Islet of Langerhans (tissue), 1 donor: ENCODE data around the gene INHBB.
A peak's percentile ranks its signal among the peaks of the same experiment; 100 is the strongest.
"Not testable (repeated sequence)": the region's sequence is repeated elsewhere in the genome, so short reads cannot be mapped to it uniquely, and the experiment has no call there.

Experiments
- FAIRE-seq: peaks from one replicate; lab custom pipeline; 2011; peaks lifted over from hg19 to GRCh38; lab: Jason Lieb, UNC

The INHBB gene

DNA sequence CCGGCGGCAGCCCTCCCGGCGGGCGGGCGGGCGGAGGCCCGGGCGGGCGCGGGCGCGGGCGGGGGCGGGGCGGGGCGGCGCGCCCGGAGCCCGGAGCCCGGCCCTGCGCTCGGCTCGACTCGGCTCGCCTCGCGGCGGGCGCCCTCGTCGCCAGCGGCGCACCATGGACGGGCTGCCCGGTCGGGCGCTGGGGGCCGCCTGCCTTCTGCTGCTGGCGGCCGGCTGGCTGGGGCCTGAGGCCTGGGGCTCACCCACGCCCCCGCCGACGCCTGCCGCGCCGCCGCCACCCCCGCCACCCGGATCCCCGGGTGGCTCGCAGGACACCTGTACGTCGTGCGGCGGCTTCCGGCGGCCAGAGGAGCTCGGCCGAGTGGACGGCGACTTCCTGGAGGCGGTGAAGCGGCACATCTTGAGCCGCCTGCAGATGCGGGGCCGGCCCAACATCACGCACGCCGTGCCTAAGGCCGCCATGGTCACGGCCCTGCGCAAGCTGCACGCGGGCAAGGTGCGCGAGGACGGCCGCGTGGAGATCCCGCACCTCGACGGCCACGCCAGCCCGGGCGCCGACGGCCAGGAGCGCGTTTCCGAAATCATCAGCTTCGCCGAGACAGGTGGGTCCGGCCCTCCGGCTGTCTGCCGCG, at the start of gene INHBB:
Gene INHBB, plus strand, starts transcription at position 111 of the 641 bp plus-strand sequence. Its CDS starts 53 bp downstream, at position 164.
- no peak for FAIRE-seq

DNA sequence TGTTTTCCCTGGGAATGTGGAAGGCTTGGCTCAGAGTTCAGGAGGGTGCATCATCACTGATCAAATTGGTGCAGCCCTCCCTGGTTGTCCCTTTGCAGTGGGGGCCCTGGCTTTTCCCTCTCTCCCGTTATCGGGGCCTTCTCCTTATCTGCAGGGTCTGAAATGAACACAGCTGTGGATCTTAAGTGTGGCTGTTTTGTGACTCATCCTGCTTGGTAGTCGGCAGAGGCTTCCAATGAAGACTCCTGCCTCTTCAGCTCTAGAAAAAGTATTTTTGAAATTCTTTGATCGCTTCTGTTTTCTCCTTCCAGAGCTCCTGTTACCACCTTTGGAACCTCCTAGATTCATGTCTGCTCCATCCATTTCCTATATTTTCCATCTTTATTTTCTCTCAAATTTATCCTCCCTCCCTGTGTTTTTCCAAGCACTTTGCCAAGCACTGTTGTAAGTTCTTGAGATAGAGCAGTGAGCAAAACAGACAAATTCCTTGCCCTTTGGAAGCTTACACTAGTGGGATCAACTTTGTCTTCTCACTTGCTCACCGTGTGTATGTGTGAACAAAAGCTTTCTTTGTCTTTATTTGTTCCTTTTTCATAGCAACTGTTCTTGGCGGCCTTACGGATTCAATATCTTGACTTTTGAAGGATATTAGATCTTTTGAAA, 47.6 kb upstream of the INHBB start:
- FAIRE-seq: no peak

DNA sequence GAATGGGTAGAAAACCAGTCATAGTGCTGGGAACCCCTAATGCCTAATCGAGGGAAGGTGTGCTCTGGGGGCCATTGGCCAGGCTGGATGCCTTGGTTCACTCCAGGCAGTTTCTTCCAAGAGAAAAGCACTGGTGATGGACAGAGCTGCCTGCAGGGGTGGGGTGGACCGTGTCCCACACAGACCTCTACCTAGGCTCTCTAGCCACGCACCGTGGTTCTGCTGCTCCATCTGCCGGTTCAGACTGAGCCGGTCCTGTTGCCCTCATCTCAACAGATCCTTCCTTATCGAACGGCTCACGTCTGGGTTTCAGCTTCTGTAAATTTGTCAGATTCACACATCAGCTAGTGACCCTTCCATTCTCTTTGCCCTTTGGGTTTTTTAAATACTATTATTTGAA, 46.9 kb upstream of the INHBB start:
- no peak for FAIRE-seq

DNA sequence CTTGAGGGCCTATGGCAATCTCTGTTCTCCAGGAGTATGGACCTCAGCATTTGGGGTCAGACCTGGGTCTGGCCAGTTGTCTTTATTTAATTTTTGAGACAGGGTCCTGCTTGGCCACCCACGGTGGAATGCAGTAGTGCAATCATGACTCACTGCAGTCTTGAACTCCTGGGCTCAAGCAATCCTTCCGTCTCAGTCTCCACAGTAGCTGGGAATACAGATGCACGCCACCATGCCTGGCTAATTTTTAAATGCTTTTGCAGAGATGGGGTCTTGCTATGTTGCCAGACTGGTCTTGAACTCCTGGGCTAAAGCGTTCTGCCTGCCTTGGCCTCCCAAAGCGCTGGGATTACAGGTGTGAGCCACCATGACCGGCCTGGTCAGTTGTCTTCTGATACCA, 46.4 kb upstream of the INHBB start:
- no peak for FAIRE-seq

DNA sequence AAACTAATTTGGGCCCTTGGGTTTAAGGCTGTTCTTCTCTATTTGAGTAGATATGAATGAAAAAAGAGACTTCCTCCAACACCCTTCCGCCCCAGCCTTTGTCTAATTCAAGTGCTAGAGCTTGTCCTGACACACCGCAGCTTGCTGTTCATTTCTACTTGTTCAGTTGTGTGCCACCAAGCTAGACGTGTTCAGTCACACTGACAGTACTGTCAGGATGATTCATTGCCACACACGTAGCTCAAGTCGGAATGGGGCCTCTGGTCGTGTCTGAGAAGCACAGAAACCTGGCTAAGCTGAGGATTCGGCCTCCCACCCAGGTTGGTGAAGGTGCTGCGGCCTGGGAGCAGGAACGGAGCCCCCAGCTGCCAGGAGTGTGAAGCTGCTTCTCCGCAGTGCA, 45.6 kb upstream of the INHBB start:
- FAIRE-seq: no peak

DNA sequence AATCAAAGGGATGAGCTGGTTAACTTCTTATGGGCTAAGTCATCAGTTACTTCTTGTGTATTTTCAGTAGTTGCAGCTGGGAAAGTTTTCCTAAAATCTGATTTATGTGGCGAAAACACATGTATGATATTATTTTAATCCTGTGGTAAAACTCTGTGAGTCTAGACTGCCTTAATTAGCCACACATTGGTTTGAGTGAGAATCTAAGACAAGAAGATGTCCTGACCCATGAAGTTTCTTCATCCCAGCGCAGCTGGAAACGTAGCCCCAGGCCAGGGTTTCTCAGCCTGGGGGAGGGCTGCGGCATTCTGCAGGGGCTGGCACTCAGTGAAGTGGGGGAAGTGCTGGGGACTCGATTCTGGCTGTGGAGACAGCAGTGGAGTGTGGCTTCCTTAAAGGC, 44.7 kb upstream of the INHBB start:
- no peak for FAIRE-seq

DNA sequence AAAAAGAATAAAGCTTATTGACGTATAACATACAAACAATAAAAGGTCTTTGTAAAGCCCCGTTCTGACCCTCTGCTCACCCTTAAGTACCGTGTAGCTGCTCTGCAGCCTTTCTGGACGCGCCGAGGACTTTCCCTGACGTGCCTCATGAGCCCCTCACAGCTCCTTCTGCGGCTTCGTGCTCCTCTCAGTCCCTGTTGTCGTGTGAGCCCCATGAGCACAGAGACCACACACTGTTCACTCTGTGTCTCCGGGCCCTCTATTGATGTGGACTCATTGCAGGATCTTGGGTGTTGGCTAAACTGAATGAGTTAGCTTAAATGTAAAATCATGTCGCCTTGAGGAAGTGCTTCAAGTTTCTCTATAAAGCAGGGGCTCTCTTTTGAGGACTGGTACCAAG, 43.6 kb upstream of the INHBB start:
- no peak for FAIRE-seq

DNA sequence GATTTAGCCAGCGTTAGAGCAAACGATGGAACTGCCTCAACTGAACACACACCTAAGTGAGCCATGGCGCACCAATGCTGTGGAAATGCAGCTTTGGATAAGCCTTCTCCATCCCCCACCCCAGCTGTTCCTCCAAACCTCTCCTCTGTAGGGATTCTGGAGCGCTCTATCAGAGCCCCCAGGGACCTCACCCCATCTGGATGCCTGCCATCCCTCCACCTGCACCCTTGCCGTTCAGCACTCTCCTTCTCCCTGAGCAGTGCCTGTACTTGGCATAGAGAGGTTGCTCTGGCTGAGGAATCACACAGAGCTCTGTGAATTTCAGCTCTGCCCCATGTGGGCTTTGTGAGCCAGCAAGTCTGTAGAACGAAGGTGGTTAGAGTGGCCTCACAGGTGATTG, 42.8 kb upstream of the INHBB start:
- no peak for FAIRE-seq

DNA sequence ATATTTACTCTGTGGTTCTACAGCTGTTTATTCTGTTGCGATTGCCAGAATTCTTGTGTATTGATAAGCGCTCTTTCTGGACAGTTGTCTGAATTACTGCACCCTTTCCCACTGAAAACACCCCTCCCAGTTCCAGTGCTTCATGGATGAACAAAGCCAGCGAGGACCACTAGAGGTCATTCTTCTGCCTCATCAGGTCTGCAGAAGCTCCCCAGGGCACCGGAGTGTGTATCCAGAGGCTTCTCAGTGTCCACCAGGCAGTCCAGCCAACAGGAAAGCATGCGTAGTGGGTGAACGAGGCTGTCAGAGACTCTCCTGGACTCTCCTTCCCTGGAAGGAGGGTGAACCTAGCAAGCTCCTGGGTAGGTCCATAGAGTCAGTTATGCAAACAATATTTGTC, 40.6 kb upstream of the INHBB start:
- FAIRE-seq: no peak

DNA sequence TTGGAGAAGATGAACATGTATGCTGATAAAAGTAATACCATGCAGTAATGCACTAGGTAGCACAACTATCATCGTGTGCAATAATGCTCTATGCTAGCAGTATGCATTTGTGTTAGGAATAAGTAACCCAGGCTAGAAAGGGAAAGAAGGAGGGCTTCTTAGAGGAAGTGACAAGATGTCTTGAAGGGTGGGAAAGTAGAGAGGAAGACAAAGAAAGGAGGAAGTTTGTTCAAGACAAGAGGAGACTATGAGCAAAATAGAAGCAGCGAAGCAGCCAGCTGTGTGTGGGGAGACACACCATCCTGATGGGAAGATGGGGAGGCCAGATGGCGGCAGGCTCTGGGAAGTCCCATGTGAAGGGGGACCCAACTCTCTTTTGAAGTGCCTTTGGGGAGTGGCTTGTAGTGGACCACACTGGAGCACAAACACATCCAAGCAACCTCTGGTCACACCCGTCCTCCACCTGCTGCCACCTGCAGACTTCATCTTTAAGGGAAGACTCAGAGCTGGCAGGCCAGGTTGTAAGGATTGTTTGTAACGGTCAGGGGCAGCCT, 39.9 kb upstream of the INHBB start:
- FAIRE-seq: no peak

DNA sequence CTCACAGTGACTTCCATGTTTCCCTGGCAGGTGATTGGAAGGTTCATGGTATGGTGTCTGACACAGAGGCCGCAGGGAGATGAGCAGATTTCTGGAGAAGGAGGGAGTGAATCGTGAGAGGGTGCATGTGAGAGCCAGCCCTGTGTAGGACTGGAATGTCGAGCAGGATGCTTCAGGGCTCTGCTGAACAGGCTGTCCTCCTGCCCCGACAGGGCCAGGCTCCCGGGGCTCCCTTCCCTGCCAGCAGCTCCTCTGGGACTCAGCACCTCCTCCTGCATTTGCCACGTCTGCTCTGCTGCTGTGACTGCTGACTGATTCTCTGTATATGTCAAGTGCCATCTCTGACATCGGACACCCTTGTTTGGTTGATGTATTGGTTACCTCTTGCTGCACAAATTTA, 38.5 kb upstream of the INHBB start:
- FAIRE-seq: no peak

DNA sequence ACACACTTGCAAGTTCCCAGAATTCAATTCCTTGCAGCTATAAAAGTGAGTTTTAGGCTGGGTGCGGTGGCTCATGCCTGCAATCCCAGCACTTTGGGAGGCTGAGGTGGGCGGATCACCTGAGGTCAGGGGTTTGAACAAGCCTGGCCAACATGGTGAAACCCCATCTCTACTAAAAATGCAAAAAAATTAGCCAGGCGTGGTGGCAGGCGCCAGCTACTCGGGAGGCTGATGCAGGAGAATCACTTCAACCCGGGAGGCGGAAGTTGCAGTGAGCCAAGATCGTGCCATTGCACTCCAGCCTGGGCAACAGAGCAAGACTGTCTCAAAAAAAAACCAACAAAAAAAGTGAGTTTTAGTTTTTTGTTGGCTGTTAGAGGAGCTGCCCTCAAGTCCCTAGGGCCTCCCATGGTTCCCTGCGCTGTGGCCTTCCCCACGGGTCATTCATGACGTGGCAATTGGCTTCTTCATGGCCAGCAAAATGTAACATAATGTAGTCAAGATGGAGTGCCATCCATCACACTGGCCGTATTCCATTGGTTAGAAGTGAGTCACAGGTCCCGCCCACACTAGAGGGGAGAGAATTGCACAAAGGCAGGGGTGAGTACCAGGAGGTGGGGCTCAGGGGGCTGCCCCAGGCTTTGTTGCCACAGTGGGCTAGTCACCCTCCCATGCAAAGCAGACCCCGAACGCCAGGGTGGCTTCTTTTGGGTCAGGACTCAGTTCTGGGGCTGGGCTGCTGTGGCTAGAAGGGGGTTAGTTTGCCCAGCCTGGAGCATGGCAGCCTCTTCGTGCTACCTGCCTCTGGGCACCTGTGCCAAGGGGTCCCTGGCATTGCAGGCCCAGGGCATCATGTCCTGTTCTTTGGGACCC, 37.7 kb upstream of the INHBB start:
- no peak for FAIRE-seq

DNA sequence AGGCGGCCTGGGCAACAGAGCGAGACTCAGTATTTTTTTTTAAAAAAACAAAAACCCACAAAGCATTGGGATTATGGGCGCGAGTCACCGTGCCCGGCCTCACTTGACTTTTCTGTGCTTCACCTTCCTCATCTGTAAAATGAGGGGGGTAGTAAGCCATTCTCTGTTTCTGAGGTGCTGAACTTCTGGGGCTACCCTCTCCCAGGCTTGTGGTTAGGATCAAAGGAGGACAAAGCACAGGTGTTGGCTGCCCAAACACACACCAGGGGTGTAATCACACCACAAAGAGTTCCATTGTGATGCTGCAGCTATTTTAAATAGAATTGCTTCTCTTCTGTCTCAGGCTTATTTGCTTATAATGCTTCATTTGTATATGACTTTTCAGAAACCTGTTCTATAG, 35.8 kb upstream of the INHBB start:
- FAIRE-seq: no peak

DNA sequence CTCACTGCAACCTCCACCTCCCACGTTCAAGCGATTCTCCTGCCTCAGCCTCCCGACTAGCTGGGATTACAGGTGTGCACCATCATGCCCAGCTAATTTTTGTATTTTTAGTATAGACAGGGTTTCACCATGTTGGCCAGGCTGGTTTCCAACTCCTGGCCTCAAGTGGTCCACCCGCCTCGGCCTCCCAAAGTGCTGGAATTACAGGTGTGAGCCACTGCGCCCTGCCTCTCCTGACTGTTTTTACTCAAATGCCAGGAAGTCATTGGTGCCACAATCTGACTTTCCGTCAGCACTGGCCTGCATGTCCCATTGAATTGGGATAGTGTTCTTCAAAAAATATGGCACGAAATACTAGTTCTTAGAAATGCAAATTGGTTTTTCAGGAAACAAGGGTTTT, 35.1 kb upstream of the INHBB start:
- FAIRE-seq: not testable (repeated sequence)

DNA sequence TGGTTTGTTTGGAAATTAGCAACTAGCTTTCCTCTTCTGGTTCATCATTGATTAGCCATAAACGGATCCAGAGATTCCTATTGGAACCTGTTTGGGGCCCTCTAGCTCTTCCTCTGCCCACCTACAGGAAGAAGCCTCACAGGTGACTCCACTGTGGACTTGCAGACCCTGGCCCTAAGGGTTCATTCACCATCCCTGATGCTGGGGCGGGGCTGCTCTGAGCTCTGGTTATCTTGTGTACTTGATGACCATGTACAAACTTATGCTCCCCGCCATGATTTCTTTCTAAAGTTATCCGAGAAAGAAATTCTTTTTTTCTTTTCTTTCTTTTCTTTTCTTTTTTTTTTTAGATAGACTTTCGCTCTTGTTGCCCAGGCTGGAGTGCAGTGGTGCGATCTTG, 33.9 kb upstream of the INHBB start:
- FAIRE-seq: no peak

DNA sequence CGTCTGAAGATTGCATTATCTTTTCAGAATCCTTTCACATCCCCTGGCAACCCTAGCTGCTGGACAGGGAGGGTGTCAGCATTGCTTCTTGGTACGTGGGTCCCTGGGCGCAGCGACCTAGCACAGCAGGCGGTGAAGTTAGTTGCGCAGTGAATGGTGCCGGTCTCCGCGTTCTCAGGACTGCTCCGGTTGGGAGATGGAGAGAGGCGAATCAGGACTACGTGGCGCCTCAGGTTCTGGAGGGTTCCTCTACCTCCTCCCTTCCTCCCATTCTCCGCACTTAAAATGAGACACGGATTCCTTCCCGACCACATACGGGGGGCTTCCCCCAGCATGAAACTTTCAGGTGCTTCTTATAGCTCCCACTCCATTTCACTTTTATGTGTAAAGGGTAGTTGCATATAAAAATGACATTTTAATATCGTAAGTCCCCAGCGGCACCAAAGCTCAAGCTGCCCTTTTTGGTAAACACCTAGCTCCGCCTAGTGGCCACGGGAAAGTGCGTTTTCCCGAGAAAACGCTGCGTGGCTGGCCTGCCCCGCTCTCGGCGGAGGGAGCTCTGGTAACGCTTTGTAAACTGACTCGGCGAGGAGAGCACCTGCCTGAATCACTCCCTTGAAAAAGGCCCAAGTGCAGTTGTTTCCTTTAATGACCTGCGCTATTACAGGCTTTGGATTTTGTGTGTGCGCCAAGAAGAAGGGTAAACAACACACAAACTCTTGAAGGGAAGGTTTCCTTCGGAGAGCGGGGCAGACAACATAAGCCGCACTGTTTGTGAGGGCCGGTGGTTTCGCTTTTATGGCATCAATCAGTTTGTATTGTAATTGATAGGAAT, 32.9 kb upstream of the INHBB start:
- FAIRE-seq: peak; percentile 88

DNA sequence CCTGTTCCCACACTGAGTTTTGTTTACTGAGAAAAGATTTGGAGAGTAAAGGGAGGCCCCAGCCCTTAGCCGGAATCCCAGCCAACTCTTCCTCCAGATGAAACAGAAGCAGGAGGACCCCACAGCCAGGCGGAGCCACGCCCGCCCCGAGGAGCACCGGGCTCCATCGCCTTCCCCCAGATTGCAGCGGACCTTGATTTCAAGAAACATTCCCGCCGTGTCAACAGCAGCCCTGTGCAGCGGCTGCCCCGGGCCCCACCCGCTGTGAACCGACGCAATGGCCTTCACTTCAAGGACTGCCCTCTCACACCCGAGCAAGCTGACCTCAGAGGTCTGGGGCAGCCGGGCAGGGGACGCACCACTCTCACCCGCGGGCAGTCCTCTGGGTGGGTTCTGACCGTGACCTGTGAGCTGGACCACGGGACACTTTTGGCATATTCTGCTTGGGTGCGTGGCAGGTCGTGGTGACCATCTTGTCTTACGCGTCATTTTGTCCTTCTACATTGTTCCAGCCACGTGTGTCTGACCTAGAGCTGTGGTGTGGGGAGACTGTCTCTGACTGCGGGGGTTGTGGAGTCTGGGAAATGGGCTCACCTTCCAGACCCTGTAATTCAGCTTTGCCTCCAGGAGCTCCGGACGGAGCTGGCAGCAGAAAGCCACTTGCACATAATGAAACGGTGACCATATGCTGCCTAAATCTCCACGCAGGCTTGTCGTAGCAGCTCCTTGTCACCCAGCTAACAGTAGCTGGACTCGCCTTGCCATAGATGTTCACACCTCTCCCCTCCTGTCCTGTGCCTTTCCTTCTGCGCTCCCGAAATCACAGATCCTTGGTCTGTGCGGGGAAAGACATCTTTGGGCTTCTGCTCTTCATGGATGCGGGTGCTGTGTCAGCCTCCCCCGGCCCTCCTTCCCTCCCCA, 32.0 kb upstream of the INHBB start:
- FAIRE-seq: no peak

DNA sequence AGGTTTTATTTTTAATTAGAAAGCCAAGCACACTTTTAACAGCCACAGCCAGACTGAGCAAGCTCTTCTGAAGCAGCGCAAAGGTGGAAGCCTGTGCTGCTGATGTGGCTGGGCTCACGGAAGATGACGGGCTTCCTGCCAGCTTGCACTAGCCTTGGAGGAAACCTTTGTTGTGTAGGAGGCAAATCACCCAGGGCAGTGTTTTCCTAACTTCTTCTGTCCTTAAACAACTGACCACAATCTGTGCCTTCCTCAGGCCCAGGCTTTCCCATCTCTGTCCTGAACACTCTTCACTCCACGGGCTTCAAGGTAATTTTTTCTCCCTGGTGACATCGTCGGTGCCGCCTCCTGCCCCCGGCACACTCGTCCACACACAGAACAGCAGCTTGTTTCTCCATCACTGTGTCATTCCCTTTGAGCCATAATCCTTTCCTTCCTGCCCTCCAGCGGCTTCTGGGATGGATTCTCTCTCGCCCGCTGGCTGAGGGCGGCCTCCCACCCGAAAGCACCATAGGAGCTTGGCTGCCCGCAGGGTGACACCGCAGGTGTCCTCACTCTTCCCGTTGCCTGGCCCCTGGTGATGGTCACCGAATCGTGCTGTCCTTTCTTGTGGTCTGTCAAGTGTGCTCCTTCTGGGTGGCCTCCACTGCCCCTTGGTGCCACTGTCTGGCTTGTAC, 31.1 kb upstream of the INHBB start:
- FAIRE-seq: no peak

DNA sequence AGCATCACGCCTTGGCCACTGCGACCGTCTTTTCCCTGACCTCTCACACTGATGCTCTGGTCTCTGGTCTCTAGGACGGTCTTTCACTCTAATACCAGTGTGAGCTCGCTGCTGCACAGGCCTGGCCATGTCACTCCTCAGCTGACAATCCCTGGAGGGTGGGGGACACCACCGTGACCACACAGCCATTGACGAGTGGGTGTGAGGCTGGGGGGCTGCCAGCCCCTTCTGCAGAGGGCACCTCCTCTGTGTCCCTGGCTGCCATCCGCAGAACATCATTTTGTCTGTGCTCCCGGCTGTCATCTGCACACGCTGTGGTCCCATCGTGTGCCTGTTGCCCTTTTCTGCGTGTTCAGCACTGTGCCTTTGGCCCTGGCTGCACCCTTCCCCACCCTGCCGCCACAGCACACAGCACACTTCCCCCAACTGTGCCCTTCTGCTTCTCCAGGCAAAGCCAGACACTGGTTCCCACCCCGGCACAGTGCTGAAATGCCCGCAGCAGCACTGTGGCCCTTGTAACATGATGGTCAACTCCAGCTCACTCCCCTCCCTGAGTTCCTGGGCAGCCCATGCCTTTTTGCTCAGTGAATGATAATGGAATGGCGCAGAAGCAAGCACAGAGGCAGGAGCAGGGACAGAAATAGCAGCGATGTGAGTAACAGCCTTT, 30.4 kb upstream of the INHBB start:
- FAIRE-seq: no peak

DNA sequence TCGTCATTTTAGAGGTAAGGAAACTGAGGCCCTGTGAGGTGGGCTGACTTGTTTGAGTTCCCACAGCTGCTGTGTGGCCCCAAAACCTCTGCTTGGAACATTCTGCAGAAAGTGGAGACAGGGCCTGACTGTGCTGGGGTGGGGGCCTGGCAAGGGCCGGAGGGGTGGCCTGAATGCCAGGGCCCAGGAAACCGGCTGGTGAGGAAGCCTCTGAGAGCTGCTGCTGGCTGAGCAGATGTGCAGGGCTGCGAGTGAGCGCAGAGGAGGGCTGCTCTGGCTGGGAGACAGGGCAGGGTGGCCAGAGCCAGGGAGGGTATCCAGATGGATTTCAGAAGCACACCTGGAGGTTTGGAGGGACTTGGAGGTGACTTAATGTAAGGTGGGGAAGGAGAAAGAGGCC, 29.9 kb upstream of the INHBB start:
- FAIRE-seq: no peak
